Measurements from ENCODE around the gene GTPBP2. TPM values are rescaled to one million over a fixed set of nuclear protein-coding genes. Genes with fewer than 3 reads are reported as not detected.

The GTPBP2 gene
- total and polyA plus RNA-seq, 2 of the 13 experiments (the other 11 are each of a cell fraction or from before 2014, with no cell fraction given), result 26.9 to 88.2 TPM

- no TSS peak for BruUV-seq (replicated peaks)
- Histone ChIP-seq H3K4me3 (replicated peaks in 1 of 3; ENCODE audit: insufficient read depth in 1 of 3, low read depth in 2 of 3, low read length in 3 of 3) (peak overlapping the region in 1 of 3 experiments; percentile 18; a peak in 2 of 6 replicates), H3K27me3 (ENCODE audit: control insufficient read depth in 1 of 2, insufficient read depth in 2 of 2, low read length in 2 of 2) (no peaks in the 10 kb centered on the region; a peak in 1 of 5 replicates), H4K20me1 (ENCODE audit: insufficient read depth, low read length) (no peaks in the 10 kb centered on the region), H3K79me2 (ENCODE audit: insufficient read depth, low read length) (peaks cover 56% of the 10 kb centered on the region), H3K9me3 (ENCODE audit: low read length) (no peaks in the 10 kb centered on the region), H3K4me1 (ENCODE audit: insufficient read depth, low read length) (peaks cover 27% of the 10 kb centered on the region), H2AFZ (ENCODE audit: low read length) (no peak overlapping the region), H3K27ac (ENCODE audit: extremely low read length, insufficient read depth, low read length) (peak overlapping the region; percentile 54), H3K4me2 (ENCODE audit: low read depth, low read length) (peak overlapping the region; percentile 86), H3K9ac (ENCODE audit: insufficient read depth, low read depth, low read length) (peak overlapping the region; percentile 27; the same call in 1 of the 2 replicates), H3K36me3 (replicated peaks in 1 of 2; ENCODE audit: control insufficient read depth in 1 of 2, insufficient read depth in 2 of 2, low read length in 2 of 2) (peaks cover 2 to 19% of the 10 kb centered on the region in 2 experiments; a peak in 4 of 5 replicates)
- TF ChIP-seq ZNF30 (CRISPR knock-in tag; IDR thresholded peaks at IDR 0.05) (no peak), ZMAT3 (CRISPR knock-in tag; conservative IDR thresholded peaks at IDR 0.05) (no peak), HNRNPH1 (optimal IDR thresholded peaks at IDR 0.05; ENCODE audit: low read depth, low read length) (no peak), ZNF644 (CRISPR knock-in tag; IDR thresholded peaks at IDR 0.05; ENCODE audit: low read depth) (no peak), DMAP1 (CRISPR knock-in tag; IDR thresholded peaks at IDR 0.05) (no peak), DMTF1 (CRISPR knock-in tag; IDR thresholded peaks at IDR 0.05) (no peak), ZFP41 (CRISPR knock-in tag; IDR thresholded peaks at IDR 0.05; ENCODE audit: borderline replicate concordance) (no peak)
- CTCF ChIA-PET (ENCODE audit: low intra/inter-chr PET ratio, low total read pairs), result no interaction called here
- POLR2A ChIA-PET, result interaction anchor here (0.9 kb wide), 1 partner anchor 9 kb away, joined by 3 read pairs; no protein-coding TSS in a partner anchor
- no peak for DNase-seq (ENCODE audit: low spot score)
- FAIRE-seq, result no peak
- in situ Hi-C loops (cut with HindIII; ENCODE audit: extremely low pct_ligation_motif_present, low pct_unique_long_range_greater_than_20kb) (no loop called here), intact Hi-C loops (cut with micrococcal nuclease; ENCODE audit: unreplicated experiment) (loop anchor here (5.0 kb wide), 1 partner anchor 61 kb away; the partner anchor contains the start of genes POLR1C and YIPF3)
- 83% methylated on average over 3 of the region's 3 CpGs for WGBS (ENCODE audit: low lambda C conversion rate)
- no peak for ATAC-seq
These were observed 50.3 kb downstream of the GTPBP2 start for GRCh38 chr6:43578748-43579147.
